Suprapubic skin (tissue), 4 donors: ENCODE results near the gene MS4A7.

Experiments
- CTCF ChIP-seq, 2 donors: fragments of 200-600 bp in 1 of 2; fragments of 450-650 bp in 1 of 2; sonication (generic) in 1 of 2; IDR thresholded peaks; one replicate each; pipeline ENCODE4 v1.5.1; 2016 to 2019; ENCODE audit warnings: antibody characterized with exemption in 2 of 2, mild to moderate bottlenecking in 1 of 2, moderate library complexity in 1 of 2
- EP300 ChIP-seq: sonication (generic); formaldehyde crosslinking; IDR thresholded peaks from one replicate; pipeline ENCODE4 v1.6.1; 2017; ENCODE audit warnings: antibody characterized with exemption
- POLR2A ChIP-seq, 2 donors: fragments of 450-650 bp; IDR thresholded peaks; one replicate each; pipeline ENCODE4 v1.6.1; 2017; ENCODE audit warnings: antibody characterized with exemption in 2 of 2, mild to moderate bottlenecking in 2 of 2, moderate library complexity in 2 of 2
- POLR2AphosphoS5 ChIP-seq, 3 donors: sonication (generic); formaldehyde crosslinking; IDR thresholded peaks; one replicate each; pipeline ENCODE4 v1.6.1; 2017; ENCODE audit warnings: antibody characterized with exemption in 3 of 3

GRCh38 chr11:60370252-60370810 lies 8.0 kb upstream of the MS4A7 start:
- TF ChIP-seq POLR2AphosphoS5 (IDR thresholded peaks at IDR 0.05) (no peak), POLR2A (IDR thresholded peaks at IDR 0.05) (no peak), CTCF (IDR thresholded peaks at IDR 0.05) (no peak), EP300 (no peak)
